Ectodermal cell (in vitro differentiated cells): ENCODE results near the gene SLC22A2.

ENCODE experiments used
- H3K27ac ChIP-seq: 2 replicates; pipeline ENCODE4 v1.7.0; 2013; ENCODE audit warnings: mild to moderate bottlenecking, low read depth, low read length; ENCODE audit not compliant: insufficient read depth, poor library complexity, severe bottlenecking
- H3K27me3 ChIP-seq: 2 replicates; pipeline ENCODE4 v1.7.0; 2013; ENCODE audit warnings: mild to moderate bottlenecking, low read length; ENCODE audit not compliant: insufficient read depth, control insufficient read depth, poor library complexity, severe bottlenecking
- H3K36me3 ChIP-seq: one replicate; pipeline ENCODE4 v1.7.0; 2013; ENCODE audit warnings: low read length; ENCODE audit not compliant: control insufficient read depth, insufficient read depth
- H3K4me1 ChIP-seq: one replicate; pipeline ENCODE4 v1.7.0; 2013; ENCODE audit warnings: low read length; ENCODE audit not compliant: control insufficient read depth, insufficient read depth
- H3K4me3 ChIP-seq: 2 replicates; pipeline ENCODE4 v1.7.0; 2013; ENCODE audit warnings: low read depth, low read length, control low read depth; ENCODE audit not compliant: insufficient read depth
- H3K9me3 ChIP-seq: 2 replicates; pipeline ENCODE4 v1.7.0; 2013; ENCODE audit warnings: mild to moderate bottlenecking, low read length, moderate library complexity; ENCODE audit not compliant: control insufficient read depth
- WGBS, 2 experiments: methylation state at CpG; one replicate each; pipeline ENCODE4 v1.1.7; 2013; ENCODE audit warnings: missing lambda C conversion rate in 2 of 2; 5-methylcytosine and 5-hydroxymethylcytosine counted together

SLC22A2 gene

DNA sequence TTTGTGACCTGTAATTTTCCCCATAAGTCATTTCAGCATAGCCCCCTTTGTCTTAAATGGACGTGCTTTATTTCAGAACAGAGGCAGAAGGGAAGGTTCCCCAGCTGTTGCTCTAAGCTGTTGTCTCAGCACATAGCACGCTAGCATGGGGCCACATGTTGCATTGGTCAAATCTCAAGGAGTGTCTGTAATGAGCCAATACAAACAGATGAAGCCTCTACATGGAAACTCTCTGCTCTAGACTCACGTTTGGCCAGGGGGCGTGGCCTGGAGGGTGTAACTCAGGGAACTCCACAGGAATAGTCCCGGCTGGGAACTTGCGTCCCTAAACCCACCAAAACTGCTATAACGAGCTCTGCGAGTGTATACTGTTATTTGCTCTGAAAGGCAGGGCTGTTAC is 35.2 kb upstream of the SLC22A2 start:
- Histone ChIP-seq H3K4me1 (no peaks in the 10 kb centered on the region), H3K27ac (no peak overlapping the region), H3K9me3 (no peaks in the 10 kb centered on the region), H3K36me3 (no peaks in the 10 kb centered on the region), H3K27me3 (no peaks in the 10 kb centered on the region), H3K4me3 (no peak overlapping the region)
- WGBS, 2 experiments, result 77 to 78% methylated on average over 8 of the region's 8 CpGs

DNA sequence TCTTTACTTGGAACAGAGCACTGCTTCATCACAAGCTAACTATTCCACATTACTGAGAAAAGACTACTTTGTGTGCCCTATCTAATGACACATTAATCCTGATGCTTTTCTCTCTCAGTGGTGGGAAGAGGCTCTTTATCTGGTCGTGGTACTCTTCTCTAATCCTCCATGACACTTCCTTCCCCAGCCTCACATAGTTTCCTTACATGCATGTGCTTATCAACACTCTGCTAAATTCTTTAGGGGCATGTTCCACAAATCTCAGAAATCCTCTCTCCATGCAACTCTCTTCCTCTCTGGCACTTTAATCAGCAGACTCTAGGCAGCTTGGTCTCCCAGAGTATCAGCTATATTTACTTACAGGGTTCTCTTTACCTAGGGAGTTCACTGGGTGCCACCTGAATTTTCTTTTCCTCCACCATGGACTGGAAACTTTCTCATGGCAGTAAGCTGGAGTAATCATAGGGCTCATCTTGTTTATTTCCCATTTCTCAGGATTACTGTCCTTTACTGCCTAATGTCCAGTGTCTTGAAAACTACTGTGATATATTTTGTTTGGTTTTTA is 27.0 kb upstream of the SLC22A2 start:
- Histone ChIP-seq H3K27me3 (no peaks in the 10 kb centered on the region), H3K27ac (no peak overlapping the region), H3K36me3 (no peaks in the 10 kb centered on the region), H3K4me1 (no peaks in the 10 kb centered on the region), H3K4me3 (no peak overlapping the region), H3K9me3 (no peaks in the 10 kb centered on the region)
- 74 to 78% methylated on average over 1 of the region's 1 CpG for WGBS, 2 experiments

DNA sequence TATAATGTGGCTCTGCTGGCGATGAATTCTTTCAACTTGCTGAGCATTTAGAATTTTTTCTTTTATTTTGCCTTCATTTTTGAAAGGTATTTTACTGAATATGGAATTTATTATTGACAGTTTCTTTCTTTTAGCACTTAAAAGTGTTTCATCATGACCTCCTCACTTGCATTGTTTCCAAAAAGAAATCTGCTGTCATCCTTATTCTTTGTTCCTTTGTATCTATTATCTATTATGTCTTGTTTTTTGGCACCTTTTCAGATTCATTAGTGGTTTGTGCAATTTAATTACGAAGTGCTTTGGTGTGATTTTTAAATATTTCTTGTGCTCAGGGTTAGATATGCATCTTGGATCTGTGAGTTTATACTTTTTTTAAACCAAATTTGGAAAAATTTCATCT is 26.0 kb upstream of the SLC22A2 start:
- 40 to 100% methylated on average over 1 to 2 of the region's 2 CpGs for WGBS, 2 experiments
- Histone ChIP-seq H3K27me3 (no peaks in the 10 kb centered on the region), H3K27ac (no peak overlapping the region), H3K9me3 (no peaks in the 10 kb centered on the region), H3K4me1 (no peaks in the 10 kb centered on the region), H3K4me3 (no peak overlapping the region), H3K36me3 (no peaks in the 10 kb centered on the region)

DNA sequence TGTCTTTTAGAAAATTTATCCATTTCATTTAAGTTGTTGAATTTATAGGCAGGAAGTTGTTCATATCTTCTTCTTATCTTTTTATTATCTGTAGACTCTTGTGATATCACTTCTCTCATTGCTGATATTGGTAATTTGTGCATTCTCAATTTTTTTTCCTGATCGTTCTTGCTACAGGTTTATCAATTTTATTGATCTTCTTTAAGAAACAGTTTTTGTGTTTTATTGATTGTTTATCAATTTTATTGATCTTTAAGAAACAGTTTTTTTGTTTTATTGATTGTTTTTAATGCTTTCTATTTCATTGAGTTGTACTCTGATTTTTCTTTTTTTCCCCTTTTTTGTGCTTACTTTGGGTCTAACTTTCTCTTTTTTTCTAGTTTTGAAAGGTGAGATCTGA is 23.8 kb upstream of the SLC22A2 start:
- 100% methylated on average over 1 of the region's 1 CpG; no CpG with 5 or more reads in 1 of the 2 experiments for WGBS, 2 experiments
- no peaks in the 10 kb centered on the region for H3K36me3 ChIP-seq
- no peaks in the 10 kb centered on the region for H3K9me3 ChIP-seq
- H3K4me1 ChIP-seq, result no peaks in the 10 kb centered on the region
- no peaks in the 10 kb centered on the region for H3K27me3 ChIP-seq
- H3K4me3 ChIP-seq, result no peak overlapping the region
- H3K27ac ChIP-seq, result no peak overlapping the region

DNA sequence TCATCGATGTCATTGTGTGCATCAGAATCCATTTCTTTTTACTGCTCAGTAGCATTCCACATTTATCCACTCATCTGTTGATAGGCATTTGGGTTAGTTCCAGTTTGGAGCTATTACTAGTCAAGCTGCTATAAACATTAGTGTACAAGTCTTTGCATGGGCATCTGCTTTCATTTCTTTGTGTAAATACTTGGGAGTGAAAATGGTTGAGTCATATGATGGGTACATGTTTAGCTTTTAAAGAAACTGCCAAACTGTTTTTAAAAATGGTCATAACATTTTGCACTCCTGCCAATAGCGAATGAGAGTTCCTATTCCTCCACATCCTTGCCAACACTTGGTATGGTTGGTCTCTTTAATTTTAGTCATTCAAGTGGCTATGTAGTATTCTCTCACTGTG is 21.2 kb upstream of the SLC22A2 start:
- no peak overlapping the region for H3K27ac ChIP-seq

DNA sequence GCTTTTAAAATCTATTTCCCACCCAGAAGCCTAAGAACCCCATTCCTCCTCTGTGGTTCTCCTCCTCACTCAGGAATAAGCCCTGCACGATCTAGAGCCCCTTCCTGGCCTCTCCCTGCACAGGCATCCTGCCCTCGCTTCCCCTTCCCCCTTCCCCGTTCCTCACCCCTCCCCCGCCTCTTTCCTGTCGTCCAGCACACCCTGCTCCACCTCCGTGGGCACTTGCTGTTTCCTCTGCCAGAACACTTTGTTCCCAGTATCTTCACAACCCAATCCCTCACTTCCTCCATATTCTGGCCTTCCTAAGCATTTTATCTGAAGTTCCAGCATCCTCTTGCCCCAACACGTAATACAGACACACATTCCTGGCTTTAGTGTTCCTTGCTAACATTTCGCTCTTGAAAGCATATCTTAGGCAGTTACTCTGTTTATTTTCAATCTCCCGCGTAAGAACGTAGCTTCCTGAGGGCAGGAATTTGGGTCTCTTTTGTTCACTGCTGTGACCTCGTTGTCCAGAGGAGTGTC is 20.2 kb upstream of the SLC22A2 start:
- no peaks in the 10 kb centered on the region for H3K4me1 ChIP-seq
- no peak overlapping the region for H3K27ac ChIP-seq
- H3K4me3 ChIP-seq, result no peak overlapping the region
- 87% methylated on average over 12 of the region's 12 CpGs for WGBS, 2 experiments
- no peaks in the 10 kb centered on the region for H3K36me3 ChIP-seq
- no peaks in the 10 kb centered on the region for H3K9me3 ChIP-seq
- H3K27me3 ChIP-seq, result no peaks in the 10 kb centered on the region

More for the DNA sequence above, 21.2 kb upstream of the SLC22A2 start:
- Histone ChIP-seq H3K27me3 (no peaks in the 10 kb centered on the region), H3K4me1 (no peaks in the 10 kb centered on the region), H3K36me3 (no peaks in the 10 kb centered on the region), H3K9me3 (no peaks in the 10 kb centered on the region), H3K4me3 (no peak overlapping the region)
- 95 to 100% methylated on average over 2 of the region's 2 CpGs for WGBS, 2 experiments

DNA sequence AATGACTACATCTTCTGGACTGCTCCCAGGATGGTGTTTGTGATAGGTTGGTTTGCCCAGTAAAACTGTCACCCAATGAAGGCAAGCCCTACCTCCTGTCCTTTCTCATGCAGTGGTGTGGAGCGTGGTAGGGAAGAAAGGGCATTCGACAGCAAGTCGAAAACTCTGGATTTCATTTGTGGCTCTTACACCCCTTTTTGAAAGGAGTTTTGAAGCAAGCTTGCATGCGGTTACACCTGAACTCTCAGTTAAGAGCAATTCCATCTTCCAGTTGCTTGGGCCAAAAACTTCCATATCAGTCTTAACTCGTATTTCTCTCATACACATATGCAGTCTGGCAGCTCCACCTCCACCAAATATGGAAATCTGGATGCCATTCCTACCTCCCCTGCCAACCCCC is 19.7 kb upstream of the SLC22A2 start:
- Histone ChIP-seq H3K27ac (no peak overlapping the region), H3K36me3 (no peaks in the 10 kb centered on the region), H3K4me1 (no peaks in the 10 kb centered on the region), H3K4me3 (no peak overlapping the region), H3K27me3 (no peaks in the 10 kb centered on the region), H3K9me3 (no peaks in the 10 kb centered on the region)
- 92 to 94% methylated on average over 5 of the region's 5 CpGs for WGBS, 2 experiments

DNA sequence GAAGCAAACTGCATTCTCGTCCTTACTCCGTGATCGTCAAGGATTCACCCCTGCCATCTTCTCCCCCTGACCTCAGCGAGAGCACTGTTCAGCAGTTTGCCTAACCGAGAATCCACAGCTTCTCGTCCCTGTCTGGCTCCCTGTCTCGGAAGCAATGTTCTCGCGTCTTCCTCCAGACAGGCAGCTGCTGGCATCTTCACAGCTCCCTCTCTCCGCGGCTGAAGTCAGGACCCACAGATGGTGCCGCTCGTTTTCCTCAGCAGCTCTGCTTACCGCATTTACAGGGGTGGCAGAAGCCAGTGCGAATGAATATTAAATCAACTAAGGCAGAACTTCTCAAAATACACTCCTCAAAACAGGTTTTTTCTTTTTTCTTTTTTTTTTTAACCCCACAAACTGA is 18.9 kb upstream of the SLC22A2 start:
- WGBS, 2 experiments, result 94% methylated on average over 15 of the region's 15 CpGs
- H3K27me3 ChIP-seq, result no peaks in the 10 kb centered on the region
- H3K36me3 ChIP-seq, result no peaks in the 10 kb centered on the region
- no peak overlapping the region for H3K27ac ChIP-seq
- no peak overlapping the region for H3K4me3 ChIP-seq
- no peaks in the 10 kb centered on the region for H3K9me3 ChIP-seq
- H3K4me1 ChIP-seq, result no peaks in the 10 kb centered on the region

DNA sequence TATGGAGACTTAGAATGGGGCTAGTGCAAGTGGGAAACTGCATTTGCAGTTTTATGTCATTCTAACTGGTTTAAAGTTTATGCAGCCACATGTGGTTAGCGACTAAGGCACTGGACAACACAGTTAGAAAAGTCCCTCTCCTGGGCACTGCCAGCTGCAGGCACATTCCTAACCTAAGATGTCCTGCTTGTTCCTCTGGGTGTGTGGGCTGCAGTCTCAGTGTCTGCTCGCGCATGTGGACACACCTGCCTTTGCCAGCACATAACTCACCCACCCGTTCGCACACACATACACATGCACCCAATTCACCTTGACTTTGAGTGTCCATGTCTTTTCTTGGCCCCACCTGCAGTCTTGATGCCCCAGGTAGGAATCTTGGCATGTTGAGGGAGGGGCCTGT is 18.5 kb upstream of the SLC22A2 start:
- Histone ChIP-seq H3K36me3 (no peaks in the 10 kb centered on the region), H3K4me1 (no peaks in the 10 kb centered on the region), H3K4me3 (no peak overlapping the region), H3K27me3 (no peaks in the 10 kb centered on the region), H3K27ac (no peak overlapping the region), H3K9me3 (no peaks in the 10 kb centered on the region)
- 90 to 95% methylated on average over 5 of the region's 5 CpGs for WGBS, 2 experiments

DNA sequence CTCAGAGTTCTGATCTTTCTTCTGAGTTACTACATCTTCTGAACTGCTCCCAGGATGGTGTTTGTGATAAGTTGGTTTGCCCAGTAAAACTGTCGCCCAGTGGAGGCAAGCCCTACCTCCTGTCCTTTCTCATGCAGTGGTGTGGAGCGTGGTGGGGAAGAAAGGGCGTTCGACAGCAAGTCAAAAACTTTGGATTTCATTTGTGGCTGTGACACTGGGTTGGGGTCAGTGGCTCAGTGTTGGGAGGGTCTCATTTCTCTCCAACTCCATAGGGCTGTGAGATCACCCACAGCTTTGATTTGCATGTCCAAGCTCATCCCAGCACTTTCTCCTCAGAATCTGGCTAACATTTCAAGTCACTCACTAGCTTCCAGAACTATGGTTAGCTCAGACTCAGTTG is 17.5 kb upstream of the SLC22A2 start:
- Histone ChIP-seq H3K9me3 (no peaks in the 10 kb centered on the region), H3K4me3 (no peak overlapping the region), H3K27me3 (no peaks in the 10 kb centered on the region), H3K27ac (no peak overlapping the region), H3K36me3 (no peaks in the 10 kb centered on the region), H3K4me1 (no peaks in the 10 kb centered on the region)
- 87 to 88% methylated on average over 4 of the region's 4 CpGs for WGBS, 2 experiments
